Measurements from ENCODE around the gene TANK. TPM values are rescaled to one million over a fixed set of nuclear protein-coding genes. Genes with fewer than 3 reads are reported as not detected.
"Not testable (repeated sequence)": the region's sequence is repeated elsewhere in the genome, so short reads cannot be mapped to it uniquely, and the experiment has no call there.

The TANK gene
- total RNA-seq, 1 experiment from 2014 or later: 24.5 TPM

DNA sequence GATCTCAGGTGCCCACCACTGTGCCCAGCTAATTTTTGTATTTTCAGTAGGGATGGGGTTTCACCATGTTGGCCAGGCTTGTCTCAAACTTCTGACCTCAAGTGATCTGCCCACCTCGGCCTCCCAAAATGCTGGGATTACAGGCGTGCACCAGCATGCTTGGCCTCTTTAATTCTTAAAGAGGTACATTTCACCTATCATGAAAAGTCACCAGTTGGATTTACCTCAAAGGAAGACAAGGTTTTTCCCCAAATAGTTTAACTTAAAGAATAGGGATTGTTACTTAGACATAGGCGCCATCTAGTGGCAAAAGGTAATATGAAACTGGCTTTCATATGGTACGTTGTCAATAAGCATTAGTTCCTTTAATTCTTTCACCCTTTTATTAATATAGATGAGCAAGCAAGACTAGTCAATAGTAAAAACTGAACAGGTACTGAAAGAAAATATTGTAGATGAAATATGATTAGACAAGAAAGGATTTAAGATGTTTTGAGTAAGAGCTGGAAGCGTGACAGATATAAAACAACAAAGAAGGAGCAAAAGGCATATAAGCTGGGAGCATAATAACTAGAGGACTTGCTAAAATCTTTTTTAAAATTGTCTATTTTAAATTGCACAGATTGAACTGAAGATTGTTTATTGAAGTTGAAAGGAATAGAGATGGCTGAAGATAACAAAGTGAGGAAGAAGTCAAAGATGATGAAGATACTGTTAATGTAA is 113.0 kb downstream of the TANK start:
- TF ChIP-seq TEAD4 (CRISPR knock-in tag; IDR thresholded peaks at IDR 0.05): no peak
- TF ChIP-seq CTCF (IDR thresholded peaks at IDR 0.05): peak; percentile 68
- Mint-ChIP-seq H3K27me3 (ENCODE audit: low read depth) (no peaks in the 10 kb centered on the region), H3K4me1 (peaks cover 3% of the 10 kb centered on the region; the same call in 1 of the 2 replicates), H3K27ac (no peak overlapping the region), H3K4me3 (no peak overlapping the region), H3K36me3 (peaks cover 8% of the 10 kb centered on the region), H3K9me3 (peaks cover 9% of the 10 kb centered on the region)
- ATAC-seq: peak; percentile 60
- DNase-seq (ENCODE audit: low spot score): no peak
- CTCF ChIA-PET: interaction anchor here (0.6 to 1.5 kb wide), 3 partner anchors 20 to 121 kb away, joined by 3 to 8 read pairs (median 4); no protein-coding TSS in a partner anchor
- POLR2A ChIA-PET: no interaction called here

GRCh38 chr2:161278564-161279229 is 118.5 kb downstream of the TANK start:
- H3K27ac Mint-ChIP-seq; DNase-seq (ENCODE audit: low spot score); H3K36me3 Mint-ChIP-seq; H3K4me3 Mint-ChIP-seq; H3K9me3 Mint-ChIP-seq; CTCF ChIA-PET; POLR2A ChIA-PET; ATAC-seq; H3K27me3 Mint-ChIP-seq (ENCODE audit: low read depth); H3K4me1 Mint-ChIP-seq: not testable (repeated sequence)

- H3K36me3 Mint-ChIP-seq; H3K27ac Mint-ChIP-seq; DNase-seq (ENCODE audit: low spot score); H3K4me1 Mint-ChIP-seq; CTCF ChIA-PET; H3K9me3 Mint-ChIP-seq; H3K27me3 Mint-ChIP-seq (ENCODE audit: low read depth); POLR2A ChIA-PET; H3K4me3 Mint-ChIP-seq; ATAC-seq: not testable (repeated sequence)
These were observed 119.1 kb downstream of the TANK start for GRCh38 chr2:161279230-161279815.

DNA sequence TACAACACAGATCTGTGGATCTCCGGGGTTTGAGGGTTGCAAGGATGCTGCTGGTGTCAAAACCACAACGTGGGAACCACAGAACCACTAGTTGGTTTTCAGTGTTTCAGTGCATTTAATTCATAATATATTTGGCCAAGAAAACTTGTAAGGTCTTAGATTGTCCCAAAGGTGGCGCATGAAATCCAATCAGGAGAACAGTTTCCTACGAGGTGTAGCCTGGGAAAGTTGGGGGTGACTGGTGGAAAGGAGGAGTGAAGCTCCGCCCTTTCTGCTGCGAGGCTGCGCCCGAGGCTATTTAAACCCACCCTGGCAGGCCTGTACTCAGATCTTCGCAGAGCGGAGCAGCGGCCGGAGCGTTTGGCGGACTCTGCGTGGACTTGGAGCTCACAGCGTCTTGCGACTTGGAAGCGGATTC is 120.7 kb downstream of the TANK start:
- POLR2A ChIA-PET, ATAC-seq: not testable (repeated sequence)
- CTCF ChIA-PET: interaction anchor here (0.6 to 1.6 kb wide), 7 partner anchors 26 to 275 kb away, joined by 3 to 8 read pairs (median 3); no protein-coding TSS in a partner anchor

GRCh38 chr2:161281615-161282310 is 121.5 kb downstream of the TANK start:
- peaks cover 17% of the 10 kb centered on the region; the same call in 1 of the 2 replicates for H3K9me3 Mint-ChIP-seq
- not testable (repeated sequence) for H3K36me3 Mint-ChIP-seq; H3K4me1 Mint-ChIP-seq; H3K27me3 Mint-ChIP-seq (ENCODE audit: low read depth); DNase-seq (ENCODE audit: low spot score); H3K4me3 Mint-ChIP-seq; H3K27ac Mint-ChIP-seq; ATAC-seq
- ChIA-PET POLR2A (interaction anchor here (0.6 kb wide), 1 partner anchor 130 kb away, joined by 3 read pairs; no protein-coding TSS in a partner anchor), CTCF (interaction anchor here (0.6 to 1.6 kb wide), 8 partner anchors 25 to 295 kb away, joined by 3 to 8 read pairs (median 3); no protein-coding TSS in a partner anchor)

More for the DNA sequence above, 120.7 kb downstream of the TANK start:
- not testable (repeated sequence) for H3K4me1 Mint-ChIP-seq; H3K36me3 Mint-ChIP-seq; H3K4me3 Mint-ChIP-seq; H3K27me3 Mint-ChIP-seq (ENCODE audit: low read depth); H3K27ac Mint-ChIP-seq
- H3K9me3 Mint-ChIP-seq: peaks cover 14% of the 10 kb centered on the region; the same call in 1 of the 2 replicates
- DNase-seq (ENCODE audit: low spot score): peak; percentile 74

- H3K4me3 Mint-ChIP-seq; DNase-seq (ENCODE audit: low spot score); POLR2A ChIA-PET; H3K27me3 Mint-ChIP-seq (ENCODE audit: low read depth); H3K4me1 Mint-ChIP-seq; H3K27ac Mint-ChIP-seq; ATAC-seq; H3K36me3 Mint-ChIP-seq: not testable (repeated sequence)
- H3K9me3 Mint-ChIP-seq: peaks cover 18% of the 10 kb centered on the region
- CTCF ChIA-PET: interaction anchor here (1.5 kb wide), 2 partner anchors 145 to 294 kb away, joined by 3 read pairs; no protein-coding TSS in a partner anchor
These were observed 122.0 kb downstream of the TANK start for GRCh38 chr2:161282311-161282644.

- ChIA-PET POLR2A (no interaction called here), CTCF (no interaction called here)
- no peak overlapping the region for H3K4me3 Mint-ChIP-seq
- H3K27ac Mint-ChIP-seq: no peak overlapping the region; the same call in 1 of the 2 replicates
- H3K9me3 Mint-ChIP-seq: peaks cover 23% of the 10 kb centered on the region
- DNase-seq (ENCODE audit: low spot score) (no peak), ATAC-seq (no peak)
- peaks cover 7% of the 10 kb centered on the region for H3K36me3 Mint-ChIP-seq
- H3K27me3 Mint-ChIP-seq (ENCODE audit: low read depth): peaks cover 7% of the 10 kb centered on the region
- H3K4me1 Mint-ChIP-seq: no peaks in the 10 kb centered on the region
- TF ChIP-seq ZNF423 (CRISPR knock-in tag; IDR thresholded peaks at IDR 0.05) (no peak), HMGA2 (CRISPR knock-in tag; IDR thresholded peaks at IDR 0.05) (no peak), ZNF532 (CRISPR knock-in tag; IDR thresholded peaks at IDR 0.05; ENCODE audit: borderline replicate concordance) (no peak), ZNF121 (CRISPR knock-in tag; IDR thresholded peaks at IDR 0.05) (no peak), GABPB1 (CRISPR knock-in tag; IDR thresholded peaks at IDR 0.05) (no peak)
- TF ChIP-seq, protein P1, sequence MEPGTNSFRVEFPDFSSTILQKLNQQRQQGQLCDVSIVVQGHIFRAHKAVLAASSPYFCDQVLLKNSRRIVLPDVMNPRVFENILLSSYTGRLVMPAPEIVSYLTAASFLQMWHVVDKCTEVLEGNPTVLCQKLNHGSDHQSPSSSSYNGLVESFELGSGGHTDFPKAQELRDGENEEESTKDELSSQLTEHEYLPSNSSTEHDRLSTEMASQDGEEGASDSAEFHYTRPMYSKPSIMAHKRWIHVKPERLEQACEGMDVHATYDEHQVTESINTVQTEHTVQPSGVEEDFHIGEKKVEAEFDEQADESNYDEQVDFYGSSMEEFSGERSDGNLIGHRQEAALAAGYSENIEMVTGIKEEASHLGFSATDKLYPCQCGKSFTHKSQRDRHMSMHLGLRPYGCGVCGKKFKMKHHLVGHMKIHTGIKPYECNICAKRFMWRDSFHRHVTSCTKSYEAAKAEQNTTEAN (CRISPR knock-in tag; IDR thresholded peaks at IDR 0.05): no peak
These were observed 123.7 kb downstream of the TANK start for GRCh38 chr2:161283926-161284325.

Measured in WTC11 (cell line).